SK-N-MC (cell line): ENCODE data around the gene RIMBP2.

ENCODE experiments used
- EZH2 ChIP-seq: fragments of 200-600 bp; sonication (generic); IDR thresholded peaks from one replicate; pipeline ENCODE4 v1.6.1; 2017; ENCODE audit warnings: antibody characterized with exemption
- POLR2AphosphoS5 ChIP-seq: IDR thresholded peaks from 2 replicates; pipeline ENCODE4 v1.6.1; 2012; ENCODE audit warnings: mild to moderate bottlenecking, low read depth, low read length, borderline replicate concordance

GRCh38 chr12:130537051-130537450, 179.0 kb downstream of the RIMBP2 start:
- no peak for TF ChIP-seq EZH2
- TF ChIP-seq POLR2AphosphoS5 = no peak
